Cerebellar cortex (tissue), 1 donor: ENCODE measurements around the gene NETO1.

Experiments
- DNase-seq: peaks from one replicate; pipeline ENCODE4 v3.0.0-alpha.2; 2015; ENCODE audit warnings: low spot score

The NETO1 gene

GRCh38 chr18:72726201-72726600, 141.6 kb downstream of the NETO1 start:
- DNase-seq = no peak

- no peak for DNase-seq
Measured at GRCh38 chr18:72721330-72721729, 146.5 kb downstream of the NETO1 start.

GRCh38 chr18:72720116-72720515, 147.7 kb downstream of the NETO1 start:
- DNase-seq = no peak

- DNase-seq = no peak
Measured at GRCh38 chr18:72704202-72704601, 163.6 kb downstream of the NETO1 start.

- no peak for DNase-seq
Measured at GRCh38 chr18:72700961-72701710, 166.7 kb downstream of the NETO1 start.

GRCh38 chr18:72697706-72698105, 170.1 kb downstream of the NETO1 start:
- no peak for DNase-seq

GRCh38 chr18:72692595-72692994, 175.2 kb downstream of the NETO1 start:
- no peak for DNase-seq
